HG03103 (cell line): ENCODE data around the gene SERP2.

Experiments used
- ATAC-seq: cut with Tn5 transposase; IDR thresholded peaks from one replicate; pipeline ENCODE4 v1.9.1; 2021; ENCODE audit warnings: low read depth; ENCODE audit not compliant: unreplicated experiment

SERP2 gene

GRCh38 chr13:44385847-44386246 is 12.2 kb downstream of the SERP2 start:
- ATAC-seq: no peak

- ATAC-seq: no peak
These were observed 13.4 kb downstream of the SERP2 start for GRCh38 chr13:44386913-44387556.

GRCh38 chr13:44388427-44389059 is 14.9 kb downstream of the SERP2 start:
- no peak for ATAC-seq

GRCh38 chr13:44389060-44389666 is 15.5 kb downstream of the SERP2 start:
- no peak for ATAC-seq

- ATAC-seq: no peak
These were observed 16.3 kb downstream of the SERP2 start for GRCh38 chr13:44389876-44390275.

- no peak for ATAC-seq
These were observed 19.8 kb downstream of the SERP2 start for GRCh38 chr13:44393391-44393790.

- no peak for ATAC-seq
These were observed 21.0 kb downstream of the SERP2 start for GRCh38 chr13:44394658-44395057.

GRCh38 chr13:44395976-44396694 is 22.5 kb downstream of the SERP2 start:
- ATAC-seq: no peak

GRCh38 chr13:44396701-44397580 is 23.3 kb downstream of the SERP2 start:
- ATAC-seq: no peak

GRCh38 chr13:44397766-44398223 is 24.2 kb downstream of the SERP2 start:
- ATAC-seq: no peak

GRCh38 chr13:44398606-44399005 is 25.0 kb downstream of the SERP2 start:
- no peak for ATAC-seq

GRCh38 chr13:44399074-44399473 is 25.4 kb downstream of the SERP2 start:
- ATAC-seq: no peak

GRCh38 chr13:44400736-44401135 is 27.1 kb downstream of the SERP2 start:
- no peak for ATAC-seq

GRCh38 chr13:44401577-44401976 is 28.0 kb downstream of the SERP2 start:
- ATAC-seq: no peak

GRCh38 chr13:44402899-44403445 is 29.3 kb downstream of the SERP2 start:
- no peak for ATAC-seq

- no peak for ATAC-seq
These were observed 29.9 kb downstream of the SERP2 start for GRCh38 chr13:44403461-44404056.

- ATAC-seq: no peak
These were observed 30.9 kb downstream of the SERP2 start for GRCh38 chr13:44404261-44405132.

GRCh38 chr13:44406617-44407016 is 33.0 kb downstream of the SERP2 start:
- no peak for ATAC-seq

- ATAC-seq: no peak
These were observed 33.8 kb downstream of the SERP2 start for GRCh38 chr13:44407379-44407778.
